GM18519 (cell line): ENCODE measurements around the gene IMPG2.
A peak's percentile ranks its signal among the peaks of the same experiment; 100 is the strongest.
"Not testable (repeated sequence)": the region's sequence is repeated elsewhere in the genome, so short reads cannot be mapped to it uniquely, and the experiment has no call there.

ENCODE experiments used
- ATAC-seq: cut with Tn5 transposase; IDR thresholded peaks from one replicate; pipeline ENCODE4 v1.9.1; 2021; ENCODE audit warnings: mild to moderate bottlenecking, moderate library complexity; ENCODE audit not compliant: unreplicated experiment, low FRiP score

IMPG2 gene

DNA sequence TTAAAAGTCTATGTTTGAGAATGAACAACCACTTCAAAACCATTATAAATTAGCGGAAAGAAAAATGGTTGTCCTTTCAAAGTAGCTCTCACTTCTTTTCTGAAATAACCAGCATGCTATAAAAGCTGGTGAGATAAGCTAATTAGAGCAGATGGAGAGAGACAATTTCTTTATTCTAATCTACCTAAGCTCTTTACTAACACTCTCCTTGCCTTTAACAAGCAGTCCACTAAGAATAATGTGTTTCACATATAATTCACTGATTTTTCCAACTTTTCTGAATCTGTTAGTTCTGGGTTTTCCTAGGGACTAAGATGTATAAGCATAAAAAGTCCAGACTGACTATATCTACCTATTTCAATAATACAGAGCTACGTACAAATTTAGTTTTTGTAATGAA is at the start of gene IMPG2:
TSS of gene IMPG2 (minus strand) at position 101 of the 400 bp plus-strand sequence. CDS start 203 bp downstream, outside the sequence.
- no peak for ATAC-seq

DNA sequence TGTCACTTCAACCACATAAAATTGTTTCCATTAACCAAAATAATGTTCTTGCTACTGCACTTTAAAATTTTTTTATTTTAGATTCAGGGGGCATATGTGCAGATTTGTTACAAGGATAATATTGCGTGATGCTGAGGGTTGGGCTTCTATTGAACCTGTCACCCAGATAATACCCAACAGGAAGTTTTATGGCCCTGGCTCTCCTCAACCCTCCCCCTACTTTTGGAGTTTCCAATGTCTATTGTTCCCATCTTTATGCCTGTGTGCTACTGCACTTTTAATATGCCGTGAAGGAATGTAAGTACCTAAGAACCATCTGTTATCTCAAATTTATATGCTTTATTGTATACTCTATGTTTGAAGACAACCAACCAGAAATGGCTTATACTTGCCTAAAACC is 42.0 kb upstream of the IMPG2 start:
- ATAC-seq = no peak

DNA sequence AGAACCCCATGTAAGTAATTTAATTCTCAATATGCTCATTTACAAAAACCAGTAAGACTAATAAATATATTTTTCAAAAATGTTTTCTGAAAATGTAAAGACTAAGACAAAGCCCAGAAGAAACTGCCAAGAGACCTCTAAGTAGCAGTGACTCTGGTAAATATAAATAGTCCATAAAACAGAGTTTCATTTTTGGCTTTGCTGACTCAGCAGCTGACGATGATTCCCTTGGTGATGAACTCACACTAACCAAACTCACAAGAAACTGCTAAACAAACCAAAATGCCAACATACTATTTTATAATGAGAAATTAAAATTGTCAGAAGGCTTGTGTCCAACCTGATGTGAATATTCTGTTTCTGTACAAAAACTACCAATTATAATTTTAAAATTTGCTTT is 31.5 kb upstream of the IMPG2 start:
- ATAC-seq = no peak

DNA sequence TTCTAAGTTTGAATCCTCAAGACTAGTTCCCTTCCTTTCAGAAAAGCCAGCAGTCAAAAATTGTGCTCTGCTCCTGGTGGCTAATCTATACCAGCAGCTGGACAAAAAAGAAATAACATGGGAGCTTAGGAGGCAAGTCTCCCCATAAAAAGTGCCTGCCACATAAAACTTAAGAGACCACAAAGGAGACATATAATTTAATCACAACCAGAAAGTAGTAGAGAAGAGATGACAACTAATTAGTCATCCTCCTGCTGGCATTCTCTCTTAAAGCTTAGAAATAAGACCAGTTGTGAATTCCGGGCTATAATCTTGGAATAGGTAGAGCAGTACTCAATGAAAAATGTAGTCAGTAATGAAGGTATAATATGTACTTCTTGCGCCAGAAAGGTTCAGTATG is 20.2 kb upstream of the IMPG2 start:
- ATAC-seq = no peak

DNA sequence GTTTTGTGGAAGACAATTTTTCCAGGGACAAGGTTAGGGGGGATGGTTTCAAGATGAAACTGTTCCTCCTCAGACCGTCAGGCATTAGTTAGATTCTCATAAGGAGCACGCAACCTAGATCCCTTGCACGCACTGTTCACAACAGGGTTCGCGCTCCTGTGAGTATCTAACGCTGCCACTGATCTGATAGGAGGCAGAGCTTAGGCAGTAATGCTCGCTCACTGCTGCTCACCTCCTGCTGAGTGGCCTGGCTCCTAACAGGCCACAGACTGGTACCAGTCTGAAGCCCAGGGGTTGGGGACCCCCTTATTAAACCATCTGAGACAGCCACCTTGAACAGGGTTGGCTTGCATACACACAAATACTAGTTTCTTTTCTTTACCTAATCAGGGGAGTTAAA is 13.5 kb upstream of the IMPG2 start:
- ATAC-seq = no peak

DNA sequence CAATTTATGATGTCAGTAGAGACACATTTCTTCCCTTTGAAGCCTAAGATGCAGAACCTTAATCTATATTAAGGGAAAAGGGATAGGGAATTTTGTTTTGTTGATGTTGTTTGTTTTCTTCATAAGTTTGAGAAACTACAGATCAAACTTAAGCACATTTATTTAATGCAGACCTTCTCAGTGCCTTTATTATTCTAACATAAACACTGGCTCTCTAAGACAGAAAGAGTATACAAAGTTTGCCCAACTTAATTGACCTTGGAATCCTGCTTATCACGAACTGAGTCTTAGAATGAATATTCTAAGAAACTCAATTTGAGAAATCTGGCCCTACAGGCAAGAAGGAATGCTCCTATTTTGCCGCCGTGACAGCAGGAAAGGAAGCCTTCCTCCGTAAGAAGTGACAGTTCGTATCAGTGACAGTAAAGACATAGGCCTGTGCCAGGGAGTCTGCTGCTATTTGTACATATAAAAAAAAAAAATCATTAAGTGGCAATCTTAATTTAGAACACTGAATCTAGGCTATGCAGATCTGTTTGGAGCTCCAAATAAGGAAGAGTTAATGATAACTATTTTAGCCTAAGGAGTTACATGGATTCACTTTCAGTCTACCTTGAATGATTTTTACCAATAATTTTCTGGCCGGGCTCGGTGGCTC is 8.8 kb upstream of the IMPG2 start:
- ATAC-seq = no peak

DNA sequence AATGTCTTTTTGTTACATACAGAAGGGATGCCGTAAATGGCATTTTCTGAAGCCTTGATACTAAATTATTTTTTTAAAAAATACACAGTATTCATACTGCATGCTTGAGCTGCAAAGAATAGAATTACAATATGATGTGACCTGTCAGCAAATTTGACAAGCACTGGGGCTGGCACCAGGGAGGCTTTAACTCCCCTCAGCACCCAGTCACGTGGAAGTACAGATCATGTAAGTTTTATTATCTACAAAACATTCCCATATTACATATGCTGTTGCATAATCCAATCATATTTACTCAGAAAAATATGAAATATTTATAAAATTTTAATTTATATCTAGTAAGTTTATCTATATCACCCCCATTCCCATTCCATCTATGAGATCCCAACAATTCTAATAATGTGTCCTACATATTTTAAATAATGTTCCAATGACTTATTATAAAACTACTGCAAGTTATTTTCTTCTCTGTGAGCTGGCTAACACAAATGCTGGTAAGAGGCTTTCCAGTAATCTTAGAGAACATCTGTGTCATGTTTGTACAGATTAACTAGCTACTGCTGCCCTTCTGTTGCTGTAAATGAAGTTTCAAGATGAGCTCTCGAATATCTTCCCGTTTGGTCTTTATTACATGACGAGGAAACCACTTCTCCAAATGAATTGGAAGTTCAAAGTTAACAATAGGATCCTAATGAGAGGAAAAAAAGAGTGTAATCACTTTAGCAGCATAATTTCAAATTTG is 5.2 kb upstream of the IMPG2 start:
- ATAC-seq = no peak

DNA sequence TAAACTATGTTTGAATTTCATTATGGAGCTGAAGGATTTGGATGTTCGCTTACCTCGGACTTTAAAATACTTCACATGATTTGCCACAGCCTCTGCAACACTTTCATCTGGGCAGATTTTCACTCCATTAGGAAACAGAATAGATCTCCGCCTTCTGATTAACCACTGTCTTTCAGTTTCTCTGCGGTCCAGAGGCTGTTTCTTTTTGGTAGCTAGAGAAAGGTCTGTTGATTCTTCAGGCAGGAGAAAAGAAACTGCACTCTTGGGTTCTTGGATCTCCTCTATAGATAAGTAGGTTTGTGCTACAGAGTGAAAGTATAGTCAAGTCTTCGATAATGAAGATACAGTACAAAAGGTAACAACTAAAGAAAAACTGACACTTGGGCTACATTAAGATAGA is 844 bp downstream of the IMPG2 start:
- ATAC-seq = no peak

DNA sequence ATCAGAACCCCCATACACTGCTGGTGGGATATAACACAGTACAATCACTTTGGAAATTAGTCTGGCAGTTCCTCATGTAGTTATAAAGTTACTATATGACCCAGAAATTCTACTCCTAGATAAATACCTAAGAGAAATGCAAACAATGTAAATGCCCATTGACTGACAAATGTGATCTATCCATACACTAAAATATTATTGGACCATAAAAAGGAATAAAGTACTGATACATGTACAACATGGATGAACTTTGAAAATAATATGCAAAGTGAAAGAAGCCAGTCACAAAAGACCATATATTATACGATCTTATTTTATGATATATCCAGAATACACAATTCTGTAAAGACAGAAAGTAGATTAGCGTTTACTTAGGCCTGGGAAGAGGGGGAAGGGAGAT is 7.8 kb downstream of the IMPG2 start:
- ATAC-seq = no peak

DNA sequence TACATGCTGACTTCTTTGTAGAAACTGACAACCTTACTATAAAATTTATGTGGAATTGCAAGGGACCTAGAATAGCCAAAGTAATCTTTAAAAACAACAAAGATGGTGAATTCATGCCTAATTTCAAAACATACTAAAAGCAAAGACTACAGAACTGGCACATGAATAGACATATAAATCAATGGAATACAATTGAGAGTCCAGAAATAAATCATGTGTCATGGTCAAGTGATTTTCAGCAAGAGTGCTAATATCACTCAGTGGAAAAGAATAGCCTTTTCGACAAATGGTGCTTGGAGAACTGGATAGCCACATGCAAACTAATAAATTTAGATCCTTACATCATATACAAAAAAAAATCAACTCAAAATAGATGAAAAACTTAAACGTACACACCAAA is 8.7 kb downstream of the IMPG2 start:
- ATAC-seq = no peak

DNA sequence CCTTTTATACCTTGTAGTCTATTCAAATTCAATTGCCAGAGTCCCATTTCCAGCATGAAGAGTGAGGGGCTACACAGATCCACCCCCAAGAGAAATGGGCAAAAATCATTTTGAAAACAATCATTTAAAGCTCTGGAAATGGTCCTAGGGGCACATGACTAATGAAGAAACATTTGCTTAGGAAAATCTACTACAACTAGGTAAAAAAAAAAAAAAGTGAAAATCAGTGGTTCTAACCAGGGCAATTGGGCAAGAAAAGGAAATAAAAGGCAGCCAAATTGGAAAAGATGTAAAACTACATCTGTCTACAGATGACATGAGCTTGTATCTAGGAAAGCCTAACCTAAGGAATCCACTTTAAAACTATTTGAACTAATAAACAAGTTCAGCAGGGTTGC is 9.4 kb downstream of the IMPG2 start:
- no peak for ATAC-seq

DNA sequence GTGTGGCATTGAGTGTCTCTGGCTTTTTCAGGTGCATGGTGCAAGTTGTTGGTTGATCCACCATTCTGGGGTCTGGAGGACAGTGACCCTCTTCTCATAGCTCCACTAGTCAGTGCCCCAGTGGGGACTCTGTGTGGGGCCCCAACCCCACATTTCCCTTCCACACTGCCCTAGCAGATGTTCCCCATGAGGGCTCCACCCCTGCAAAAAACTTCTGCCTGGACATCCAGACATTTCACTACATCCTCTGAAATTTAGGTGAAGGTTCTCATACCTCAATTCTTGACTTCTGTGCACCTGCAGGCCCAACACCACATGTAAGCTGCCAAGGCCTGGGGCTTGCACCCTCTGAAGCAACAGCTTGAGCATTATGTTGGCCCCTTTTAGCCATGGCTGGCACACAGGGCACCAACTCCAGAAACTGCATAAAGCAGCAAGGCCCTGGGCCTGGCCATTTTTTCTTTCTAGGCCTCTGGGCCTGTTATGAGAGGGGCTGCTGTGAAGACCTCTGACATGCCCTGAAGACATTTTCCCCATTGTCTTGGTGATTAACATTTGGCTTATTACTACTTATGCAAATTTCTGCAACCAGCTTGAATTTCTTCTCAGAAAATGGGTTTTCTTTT is 12.1 kb downstream of the IMPG2 start:
- ATAC-seq = not testable (repeated sequence)

DNA sequence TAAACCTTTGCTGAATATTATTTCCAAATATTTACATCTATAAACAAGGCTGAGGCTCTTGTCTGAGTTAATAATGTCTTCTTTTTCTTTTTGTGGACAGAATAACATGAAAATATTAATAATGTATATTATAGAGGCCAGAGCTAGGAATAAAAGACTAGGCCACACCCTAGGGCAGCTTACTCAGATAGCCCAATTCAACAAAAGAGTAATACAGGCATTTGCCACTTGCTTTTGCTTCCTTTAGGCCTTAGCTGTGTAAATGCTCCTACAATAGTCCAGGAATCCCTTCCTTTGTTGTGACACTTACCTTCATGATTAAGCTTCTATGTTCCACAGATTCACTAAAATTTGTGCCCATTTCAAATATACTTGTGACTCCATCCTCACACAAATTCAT is 16.5 kb downstream of the IMPG2 start:
- ATAC-seq = no peak

DNA sequence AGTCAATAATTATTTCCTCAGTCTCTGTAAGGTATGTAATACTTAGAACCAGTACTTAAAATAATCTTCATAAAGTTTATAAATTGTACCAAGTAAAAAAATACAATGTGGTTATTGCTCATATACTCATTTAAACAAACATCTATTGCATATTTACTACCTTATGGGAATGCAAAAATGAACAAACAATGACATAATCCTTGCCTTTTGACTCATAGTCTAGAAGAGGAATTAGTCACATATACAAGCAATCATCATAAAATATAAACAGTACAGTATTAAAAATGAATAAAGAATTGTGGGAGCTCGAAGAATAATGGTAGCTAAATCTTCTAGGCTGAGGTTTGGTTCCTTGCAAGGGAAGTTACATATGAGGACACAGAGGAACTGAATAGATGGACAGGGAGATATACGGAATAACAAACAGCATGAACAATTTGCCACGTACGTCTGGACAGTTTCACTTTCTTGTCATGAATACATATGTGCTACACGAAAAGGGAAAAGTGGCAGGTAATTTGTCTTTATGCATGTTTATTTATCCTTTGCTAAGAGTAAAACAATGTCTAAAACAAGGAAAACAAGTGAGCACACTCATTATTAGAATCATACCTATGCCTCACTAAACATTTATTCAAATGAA is 17.2 kb downstream of the IMPG2 start:
- ATAC-seq = peak; percentile 79

DNA sequence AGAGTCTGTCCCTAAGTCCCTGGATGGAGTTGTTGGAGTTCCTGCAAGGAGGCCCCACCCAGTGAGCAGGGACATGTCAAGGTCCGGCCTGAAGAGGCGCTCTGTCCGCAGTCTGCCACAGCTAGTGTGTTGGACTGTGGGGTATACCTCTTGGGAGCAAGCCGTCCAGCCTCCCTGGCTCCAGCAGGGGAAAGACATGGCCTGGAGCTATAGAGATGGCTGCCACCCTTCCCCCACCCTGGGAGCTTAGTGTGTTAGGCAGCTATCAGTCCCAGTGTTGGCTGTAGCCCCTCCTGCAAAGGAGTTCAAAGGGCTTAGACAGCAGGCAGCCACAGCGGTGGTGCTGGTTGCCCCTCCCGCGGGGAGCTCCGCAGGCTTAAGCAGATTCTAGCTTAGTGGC is 20.3 kb downstream of the IMPG2 start:
- no peak for ATAC-seq

DNA sequence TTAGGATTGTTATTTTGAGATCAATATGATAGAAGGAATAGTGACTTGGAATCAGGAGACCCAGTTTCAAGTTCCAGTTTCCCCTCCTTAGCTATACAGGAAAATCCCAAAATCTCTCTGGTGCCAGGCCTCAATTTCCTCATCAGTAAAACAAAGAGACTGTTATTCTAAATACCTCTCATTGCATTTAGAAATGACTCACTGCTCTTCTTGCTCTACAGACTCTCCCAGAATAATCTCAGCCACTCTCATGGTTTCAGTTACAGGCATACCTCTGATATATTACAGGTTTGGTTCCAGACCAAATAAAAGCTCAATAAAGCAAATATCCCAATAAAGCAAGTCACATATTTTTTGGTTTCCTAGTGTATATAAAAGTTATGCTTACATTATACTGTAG is 28.3 kb downstream of the IMPG2 start:
- ATAC-seq = peak; percentile 69

DNA sequence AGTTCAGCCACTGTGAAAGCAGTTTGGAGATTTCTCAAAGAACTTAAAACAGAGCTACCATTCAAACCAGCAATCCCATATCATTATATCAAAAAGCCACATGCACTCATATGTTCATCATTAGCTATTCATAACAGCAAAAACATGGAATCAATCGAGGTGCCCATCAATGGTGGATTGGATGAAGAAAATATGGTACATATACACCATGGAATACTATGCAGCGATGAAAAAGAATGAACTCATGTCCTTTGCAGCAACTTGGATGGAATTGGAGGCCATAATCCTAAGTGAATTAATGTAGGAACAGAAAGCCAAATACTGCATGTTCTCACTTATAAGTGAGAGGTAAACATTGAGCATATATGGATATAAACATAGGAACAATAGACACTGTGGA is 32.1 kb downstream of the IMPG2 start:
- no peak for ATAC-seq

DNA sequence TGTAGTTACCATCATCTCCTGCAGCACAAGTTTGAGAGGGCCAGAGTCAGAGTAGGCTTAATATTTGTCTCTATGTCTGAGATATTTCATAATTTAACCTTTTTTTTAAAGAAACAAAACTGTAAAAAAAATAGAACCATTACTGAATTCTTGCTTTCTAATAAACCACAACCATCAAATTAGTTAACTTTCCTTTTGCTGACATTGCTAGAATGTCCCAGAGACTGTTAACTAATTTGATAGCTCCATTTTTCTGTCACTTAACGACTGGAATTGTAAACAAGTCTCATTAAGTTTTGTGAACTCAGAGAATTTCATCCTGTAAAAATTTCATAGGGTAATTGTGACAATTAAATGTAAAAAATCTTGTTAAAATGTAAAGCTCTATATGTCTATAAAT is 35.6 kb downstream of the IMPG2 start:
- ATAC-seq = no peak

DNA sequence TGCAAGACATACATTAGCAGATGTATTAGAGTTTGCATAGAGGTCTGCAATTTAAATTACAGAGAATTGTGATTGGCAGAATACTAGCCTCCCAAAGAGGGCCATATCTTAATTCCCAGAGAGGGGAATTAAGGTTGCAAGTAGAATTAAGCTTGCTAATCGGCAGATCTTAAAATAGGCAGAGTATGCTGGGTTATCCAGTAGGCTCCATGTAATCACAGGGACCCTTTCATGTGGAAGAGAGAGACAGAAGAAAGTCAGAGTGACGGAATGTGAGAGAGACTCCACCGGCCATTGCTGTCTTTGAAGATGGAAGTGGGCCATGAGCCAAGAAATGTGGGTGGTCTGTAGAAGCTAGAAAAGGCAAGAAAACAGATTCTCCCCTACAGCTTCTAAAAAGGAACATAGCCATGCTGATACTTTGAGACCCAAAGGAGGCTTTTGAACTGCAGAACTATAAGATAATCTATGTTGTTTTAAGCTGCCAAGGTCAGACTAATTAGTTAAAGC is 38.8 kb downstream of the IMPG2 start:
- ATAC-seq = no peak

DNA sequence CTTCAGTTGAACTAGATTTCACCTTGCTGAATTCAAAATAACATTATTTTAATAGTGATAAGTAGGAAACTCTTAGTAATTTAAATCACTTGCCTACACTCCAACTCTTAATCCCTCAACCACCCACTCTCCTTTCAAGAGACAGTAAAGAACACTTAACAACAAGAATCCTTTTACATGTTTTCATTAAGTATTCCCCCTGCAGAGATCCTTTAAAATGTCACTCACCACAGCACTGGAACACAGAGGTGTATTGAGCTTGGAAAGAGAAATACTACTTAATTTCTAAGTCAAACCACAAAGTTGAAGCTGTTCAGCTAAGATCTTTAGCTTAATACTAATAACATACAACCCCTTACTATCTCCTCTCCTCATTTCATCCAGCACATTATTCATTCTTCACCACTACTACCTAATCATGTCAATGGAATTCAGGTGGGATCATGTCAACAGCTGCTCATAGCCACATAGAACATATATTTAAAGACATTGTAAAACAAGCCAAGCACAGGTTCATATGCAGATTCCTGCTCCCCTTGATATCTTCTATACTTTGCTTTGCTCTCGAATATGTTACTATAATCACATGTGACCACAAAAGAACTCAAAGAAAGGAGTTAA is 40.5 kb downstream of the IMPG2 start:
- ATAC-seq = no peak

DNA sequence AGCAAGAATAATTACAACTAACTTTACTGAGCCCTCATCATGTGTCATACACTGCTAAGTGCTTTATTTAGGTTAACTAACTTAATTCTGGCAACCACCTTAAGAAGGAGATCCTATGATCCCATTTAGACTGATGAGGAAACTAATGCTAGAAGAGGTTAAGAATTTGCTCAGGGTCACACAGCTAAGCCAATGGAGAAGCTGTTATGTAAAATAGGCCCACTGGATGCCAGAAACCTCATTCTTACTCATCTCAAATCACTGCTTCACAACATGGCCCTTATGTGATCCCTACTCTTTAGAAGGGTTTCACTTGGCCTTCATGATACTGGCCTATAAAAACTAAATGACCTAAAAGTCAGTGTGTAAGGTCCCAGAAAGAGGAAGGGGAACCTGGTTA is 41.2 kb downstream of the IMPG2 start:
- no peak for ATAC-seq
